ENCODE measurements around the gene NMB. TPM values are rescaled to one million over a fixed set of nuclear protein-coding genes. Genes with fewer than 3 reads are reported as not detected.
A peak's percentile ranks its signal among the peaks of the same experiment; 100 is the strongest.

NMB gene
- total RNA-seq, 2 experiments from 2014 or later: 5.1 to 5.7 TPM

DNA sequence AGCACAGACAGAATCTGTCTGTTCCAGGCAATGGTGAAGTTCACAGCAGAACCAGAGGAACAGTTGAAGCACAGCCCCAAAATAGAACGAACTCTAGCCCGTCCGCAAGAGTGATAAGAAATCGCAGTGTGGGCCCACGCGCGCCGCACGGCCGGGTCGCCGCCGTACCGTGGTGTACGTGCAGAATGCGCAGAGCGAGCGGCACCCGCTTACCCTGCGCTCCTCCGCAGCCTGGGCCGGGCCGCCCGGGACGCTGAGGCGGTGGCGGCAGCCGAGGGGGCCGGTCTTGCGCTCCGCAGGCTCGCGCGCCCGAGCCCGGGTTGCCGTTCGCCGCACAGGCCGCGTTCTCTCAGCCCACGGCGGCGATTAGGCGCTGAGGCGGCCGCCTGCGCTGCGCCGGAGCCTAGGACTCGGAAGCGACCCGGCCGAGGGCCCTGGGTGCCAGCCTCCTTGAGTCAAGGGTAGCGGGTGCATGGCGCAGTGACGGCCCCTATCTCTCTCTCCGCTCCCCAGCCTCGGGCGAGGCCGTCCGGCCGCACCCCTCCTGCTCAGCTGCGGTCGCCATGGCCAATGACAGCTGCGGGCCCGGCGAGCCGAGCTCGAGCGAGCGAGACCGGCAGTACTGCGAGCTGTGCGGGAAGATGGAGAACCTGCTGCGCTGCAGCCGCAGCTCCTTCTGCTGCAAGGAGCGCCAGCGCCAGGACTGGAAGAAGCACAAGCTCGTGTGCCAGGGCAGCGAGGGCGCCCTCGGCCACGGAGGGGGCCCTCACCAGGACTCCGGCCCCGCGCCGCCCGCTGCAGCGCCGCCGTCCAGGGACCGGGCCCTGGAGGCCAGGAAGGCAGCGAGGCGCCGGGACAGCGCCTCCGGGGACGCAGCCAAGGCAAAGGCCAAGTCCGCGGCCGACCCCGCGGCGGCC is 24.4 kb downstream of the NMB start:
- Mint-ChIP-seq H3K9me3 (no peaks in the 10 kb centered on the region), H3K36me3 (ENCODE audit: low read depth) (peaks cover 6% of the 10 kb centered on the region), H3K4me3 (peak overlapping the region; percentile 94), H3K27me3 (ENCODE audit: low read depth) (no peaks in the 10 kb centered on the region), H3K27ac (peak overlapping the region; percentile 93), H3K4me1 (ENCODE audit: low read depth) (peaks cover 46% of the 10 kb centered on the region)
- peak; percentile 63 for DNase-seq
- CTCF ChIA-PET: interaction anchor here (1.6 to 2.8 kb wide), 2 partner anchors 35 to 46 kb away, joined by 6 to 9 read pairs; no protein-coding TSS in a partner anchor
- intact Hi-C loops (cut with micrococcal nuclease): loop anchor here (1.0 kb wide), 2 partner anchors 8 to 83 kb away; partner anchors contain the start of gene SEC11A

DNA sequence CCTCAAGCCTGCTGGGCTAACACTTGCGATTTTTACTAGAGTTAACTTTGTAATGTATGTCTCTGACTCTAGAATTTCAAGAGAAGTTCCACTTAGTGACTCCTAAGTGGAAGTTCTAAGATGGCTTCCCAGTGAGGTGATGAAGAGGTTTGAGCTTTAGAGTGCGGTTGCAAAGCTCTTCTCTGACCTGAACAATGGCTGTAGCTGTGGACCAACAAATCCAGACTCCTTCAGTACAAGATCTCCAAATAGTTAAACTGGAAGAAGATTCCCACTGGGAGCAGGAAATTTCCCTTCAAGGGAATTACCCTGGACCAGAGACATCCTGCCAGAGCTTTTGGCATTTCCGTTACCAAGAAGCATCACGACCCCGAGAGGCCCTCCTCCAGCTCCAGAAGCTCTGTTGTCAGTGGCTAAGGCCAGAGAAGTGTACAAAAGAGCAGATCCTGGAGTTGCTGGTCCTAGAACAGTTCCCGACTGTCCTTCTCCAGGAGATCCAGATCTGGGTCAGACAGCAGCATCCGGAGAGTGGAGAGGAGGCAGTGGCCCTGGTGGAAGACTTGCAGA is 26.2 kb downstream of the NMB start:
- CTCF ChIA-PET: interaction anchor here (0.5 to 2.8 kb wide), 9 partner anchors 10 to 296 kb away, joined by 3 to 12 read pairs (median 4); partner anchors contain the start of genes WDR73 and ZSCAN2
- H3K27me3 Mint-ChIP-seq (ENCODE audit: low read depth): no peaks in the 10 kb centered on the region
- peaks cover 6% of the 10 kb centered on the region for H3K36me3 Mint-ChIP-seq (ENCODE audit: low read depth)
- H3K4me3 Mint-ChIP-seq: peak overlapping the region; percentile 94
- DNase-seq: no peak
- no peaks in the 10 kb centered on the region for H3K9me3 Mint-ChIP-seq
- H3K4me1 Mint-ChIP-seq (ENCODE audit: low read depth): peaks cover 37% of the 10 kb centered on the region
- H3K27ac Mint-ChIP-seq: peak overlapping the region; percentile 88
- intact Hi-C loops (cut with micrococcal nuclease): loop anchor here (1.0 kb wide), 4 partner anchors 23 to 350 kb away; partner anchors contain the start of genes PDE8A, WDR73 and ZNF592

- no peaks in the 10 kb centered on the region for H3K27me3 Mint-ChIP-seq (ENCODE audit: low read depth)
- no peaks in the 10 kb centered on the region for H3K9me3 Mint-ChIP-seq
- CTCF ChIA-PET: no interaction called here
- DNase-seq: no peak
- no peak overlapping the region for H3K27ac Mint-ChIP-seq
- no peaks in the 10 kb centered on the region for H3K36me3 Mint-ChIP-seq (ENCODE audit: low read depth)
- H3K4me1 Mint-ChIP-seq (ENCODE audit: low read depth): peaks cover 13% of the 10 kb centered on the region
- intact Hi-C loops (cut with micrococcal nuclease): no loop called here
- H3K4me3 Mint-ChIP-seq: no peak overlapping the region
Observed at GRCh38 chr15:84629033-84629432, 29.0 kb downstream of the NMB start.

DNA sequence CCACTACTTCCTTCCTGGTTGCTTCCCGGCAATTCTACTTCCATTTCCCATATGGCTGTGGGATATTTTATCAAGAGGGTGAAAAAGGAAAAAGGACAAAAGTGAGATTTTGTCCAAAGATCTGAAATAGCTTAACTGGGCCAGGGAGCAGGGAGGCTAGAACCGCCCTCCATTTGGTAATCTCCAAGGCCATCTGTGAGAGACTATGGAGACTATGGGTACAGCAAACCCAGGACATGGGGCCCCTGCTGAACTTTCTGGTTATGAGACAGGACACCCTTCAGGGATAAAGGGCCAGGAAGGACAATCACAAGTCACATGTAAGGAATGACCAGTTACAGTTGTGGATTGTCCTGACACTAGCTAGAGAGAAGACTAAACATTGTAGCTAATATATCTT is 32.9 kb downstream of the NMB start:
- CTCF ChIA-PET: interaction anchor here (1.2 kb wide), 1 partner anchor 39 kb away, joined by 3 read pairs; no protein-coding TSS in a partner anchor
- no peak overlapping the region for H3K4me3 Mint-ChIP-seq
- no peaks in the 10 kb centered on the region for H3K27me3 Mint-ChIP-seq (ENCODE audit: low read depth)
- peaks cover 29% of the 10 kb centered on the region for H3K36me3 Mint-ChIP-seq (ENCODE audit: low read depth)
- H3K9me3 Mint-ChIP-seq: peaks cover 20% of the 10 kb centered on the region
- intact Hi-C loops (cut with micrococcal nuclease): no loop called here
- no peak overlapping the region for H3K27ac Mint-ChIP-seq
- H3K4me1 Mint-ChIP-seq (ENCODE audit: low read depth): no peaks in the 10 kb centered on the region
- no peak for DNase-seq

GRCh38 chr15:84624359-84624758 is 33.6 kb downstream of the NMB start:
- no peak overlapping the region for H3K27ac Mint-ChIP-seq
- no peak overlapping the region for H3K4me3 Mint-ChIP-seq
- intact Hi-C loops (cut with micrococcal nuclease): no loop called here
- H3K27me3 Mint-ChIP-seq (ENCODE audit: low read depth): no peaks in the 10 kb centered on the region
- H3K4me1 Mint-ChIP-seq (ENCODE audit: low read depth): no peaks in the 10 kb centered on the region
- CTCF ChIA-PET: interaction anchor here (0.8 kb wide), 1 partner anchor 11 kb away, joined by 4 read pairs; no protein-coding TSS in a partner anchor
- H3K9me3 Mint-ChIP-seq: peaks cover 24% of the 10 kb centered on the region
- H3K36me3 Mint-ChIP-seq (ENCODE audit: low read depth): peaks cover 32% of the 10 kb centered on the region
- no peak for DNase-seq

GRCh38 chr15:84621358-84621979 is 36.5 kb downstream of the NMB start:
- no peak overlapping the region for H3K27ac Mint-ChIP-seq
- DNase-seq: no peak
- no peaks in the 10 kb centered on the region for H3K4me1 Mint-ChIP-seq (ENCODE audit: low read depth)
- H3K4me3 Mint-ChIP-seq: no peak overlapping the region
- no peaks in the 10 kb centered on the region for H3K27me3 Mint-ChIP-seq (ENCODE audit: low read depth)
- intact Hi-C loops (cut with micrococcal nuclease): no loop called here
- peaks cover 32% of the 10 kb centered on the region for H3K36me3 Mint-ChIP-seq (ENCODE audit: low read depth)
- H3K9me3 Mint-ChIP-seq: peaks cover 25% of the 10 kb centered on the region
- CTCF ChIA-PET: interaction anchor here (1.1 to 1.8 kb wide), 2 partner anchors 9 to 13 kb away, joined by 5 to 7 read pairs; no protein-coding TSS in a partner anchor

GRCh38 chr15:84620626-84621025 is 37.4 kb downstream of the NMB start:
- H3K4me3 Mint-ChIP-seq: no peak overlapping the region
- H3K4me1 Mint-ChIP-seq (ENCODE audit: low read depth): no peaks in the 10 kb centered on the region
- intact Hi-C loops (cut with micrococcal nuclease): no loop called here
- CTCF ChIA-PET: interaction anchor here (1.1 to 1.8 kb wide), 2 partner anchors 10 to 12 kb away, joined by 5 to 7 read pairs; no protein-coding TSS in a partner anchor
- no peak for DNase-seq
- peaks cover 25% of the 10 kb centered on the region for H3K9me3 Mint-ChIP-seq
- H3K27me3 Mint-ChIP-seq (ENCODE audit: low read depth): no peaks in the 10 kb centered on the region
- peaks cover 32% of the 10 kb centered on the region for H3K36me3 Mint-ChIP-seq (ENCODE audit: low read depth)
- no peak overlapping the region for H3K27ac Mint-ChIP-seq

DNA sequence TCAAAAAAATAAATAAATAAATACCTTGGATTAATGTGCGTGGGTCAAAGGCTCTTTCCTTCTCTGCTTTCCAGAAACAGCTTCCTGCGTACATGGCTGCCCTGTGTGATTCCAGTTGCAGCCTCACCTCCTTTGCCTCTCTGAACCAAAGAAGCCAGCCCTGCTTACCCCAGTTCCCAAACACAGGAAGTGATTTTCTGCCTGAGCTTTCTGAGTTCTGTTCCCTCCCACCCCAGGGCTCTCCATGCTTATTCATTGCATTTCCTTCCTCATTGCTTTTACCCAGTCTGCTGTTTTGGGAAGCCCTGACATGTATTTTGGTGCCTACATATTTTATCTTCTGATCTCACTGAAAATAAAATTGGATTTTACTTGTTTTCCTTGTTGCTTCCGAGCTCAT is 41.8 kb downstream of the NMB start:
- DNase-seq: no peak
- CTCF ChIA-PET: interaction anchor here (0.5 kb wide), 1 partner anchor 20 kb away, joined by 3 read pairs; no protein-coding TSS in a partner anchor
- Mint-ChIP-seq H3K27me3 (ENCODE audit: low read depth) (no peaks in the 10 kb centered on the region), H3K27ac (no peak overlapping the region), H3K4me3 (no peak overlapping the region), H3K4me1 (ENCODE audit: low read depth) (no peaks in the 10 kb centered on the region), H3K9me3 (peaks cover 15% of the 10 kb centered on the region), H3K36me3 (ENCODE audit: low read depth) (peaks cover 15% of the 10 kb centered on the region)
- intact Hi-C loops (cut with micrococcal nuclease): no loop called here

DNA sequence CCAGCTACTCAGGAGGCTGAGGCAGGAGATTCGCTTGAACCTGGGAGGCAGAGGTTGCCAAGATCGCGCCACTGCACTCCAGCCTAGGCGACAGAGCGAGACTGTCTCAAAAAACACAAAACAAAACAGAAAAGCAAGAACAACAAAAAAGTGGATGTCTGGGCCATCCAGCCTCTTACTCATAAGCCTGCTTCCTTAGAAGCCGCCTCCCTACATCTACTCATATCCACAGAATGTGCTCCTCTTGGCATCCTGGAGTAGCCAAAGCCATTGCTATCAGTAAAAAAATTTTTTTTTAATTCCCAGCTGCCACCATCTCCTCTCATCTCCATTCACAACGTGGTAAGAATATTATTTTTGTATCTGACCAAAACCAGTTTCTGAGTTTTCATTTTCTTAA is 46.4 kb downstream of the NMB start:
- H3K36me3 Mint-ChIP-seq (ENCODE audit: low read depth): peaks cover 8% of the 10 kb centered on the region
- CTCF ChIA-PET: interaction anchor here (0.6 kb wide), 1 partner anchor 13 kb away, joined by 3 read pairs; no protein-coding TSS in a partner anchor
- no peak for DNase-seq
- H3K4me3 Mint-ChIP-seq: no peak overlapping the region
- no peak overlapping the region for H3K27ac Mint-ChIP-seq
- intact Hi-C loops (cut with micrococcal nuclease): no loop called here
- H3K9me3 Mint-ChIP-seq: no peaks in the 10 kb centered on the region
- no peaks in the 10 kb centered on the region for H3K27me3 Mint-ChIP-seq (ENCODE audit: low read depth)
- H3K4me1 Mint-ChIP-seq (ENCODE audit: low read depth): peaks cover 8% of the 10 kb centered on the region

GRCh38 chr15:84609818-84610525 is 48.0 kb downstream of the NMB start:
- intact Hi-C loops (cut with micrococcal nuclease): no loop called here

DNA sequence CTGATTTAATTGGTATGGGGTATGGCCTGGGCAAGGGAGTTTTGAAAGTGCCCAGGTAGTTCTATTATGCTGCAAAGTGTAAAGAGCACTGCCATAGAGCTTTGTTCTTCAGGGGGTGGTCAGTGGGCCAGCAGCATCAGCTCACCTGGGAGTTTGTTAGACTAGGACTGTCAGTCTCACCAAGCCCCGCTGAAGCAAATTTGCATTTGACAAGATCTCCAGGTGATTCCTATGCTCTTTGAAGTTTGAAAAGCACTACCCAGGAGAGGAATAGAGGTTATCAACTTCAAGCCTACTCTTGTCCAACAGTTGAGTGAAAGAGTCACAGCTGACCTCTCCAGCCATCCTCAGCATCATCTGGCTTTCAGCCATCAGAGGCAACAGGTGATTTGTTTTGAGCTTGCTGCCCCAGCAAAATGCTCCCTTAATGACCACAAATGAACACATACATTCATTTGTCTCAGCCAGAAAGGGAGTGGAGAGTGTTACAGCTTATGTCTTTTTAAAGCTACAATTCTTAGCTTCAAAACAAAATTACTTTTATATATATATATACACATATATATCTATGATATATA is 49.2 kb downstream of the NMB start:
- Mint-ChIP-seq H3K27me3 (ENCODE audit: low read depth) (no peaks in the 10 kb centered on the region), H3K4me1 (ENCODE audit: low read depth) (peaks cover 32% of the 10 kb centered on the region), H3K9me3 (no peaks in the 10 kb centered on the region), H3K4me3 (no peak overlapping the region), H3K36me3 (ENCODE audit: low read depth) (peaks cover 17% of the 10 kb centered on the region), H3K27ac (no peak overlapping the region)
- no peak for DNase-seq
- intact Hi-C loops (cut with micrococcal nuclease): no loop called here
- CTCF ChIA-PET: interaction anchor here (0.8 to 1.8 kb wide), 2 partner anchors 9 to 12 kb away, joined by 5 read pairs; no protein-coding TSS in a partner anchor

More at GRCh38 chr15:84609818-84610525, 48.0 kb downstream of the NMB start:
- Mint-ChIP-seq H3K9me3 (no peaks in the 10 kb centered on the region), H3K27ac (no peak overlapping the region), H3K36me3 (ENCODE audit: low read depth) (peaks cover 17% of the 10 kb centered on the region), H3K4me3 (no peak overlapping the region), H3K27me3 (ENCODE audit: low read depth) (no peaks in the 10 kb centered on the region), H3K4me1 (ENCODE audit: low read depth) (peaks cover 22% of the 10 kb centered on the region)
- DNase-seq: no peak
- CTCF ChIA-PET: no interaction called here
